ENCODE measurements around the gene GNAQ.

Gene GNAQ

GRCh38 chr9:77891128-77891800 is 140.3 kb downstream of the GNAQ start:
- TF ChIP-seq POLR2AphosphoS5 (IDR thresholded peaks at IDR 0.05; ENCODE audit: low read depth, low read length), result no peak
- no peak for TF ChIP-seq REST (IDR thresholded peaks at IDR 0.05; ENCODE audit: insufficient read depth in 1 of 2, low read depth in 2 of 2, low read length in 2 of 2)
- TF ChIP-seq TAF1 (IDR thresholded peaks at IDR 0.05; ENCODE audit: borderline replicate concordance, insufficient read depth, low read length), result no peak
- TF ChIP-seq SIN3A (IDR thresholded peaks at IDR 0.05; ENCODE audit: borderline replicate concordance, insufficient read depth, low read length), result no peak
- TF ChIP-seq FOXP2 (optimal IDR thresholded peaks at IDR 0.05; ENCODE audit: borderline replicate concordance, extremely low read depth, extremely low read length, insufficient read depth), result no peak

- TF ChIP-seq TAF1 (IDR thresholded peaks at IDR 0.05; ENCODE audit: borderline replicate concordance, insufficient read depth, low read length) (no peak), POLR2AphosphoS5 (IDR thresholded peaks at IDR 0.05; ENCODE audit: low read depth, low read length) (no peak), SIN3A (IDR thresholded peaks at IDR 0.05; ENCODE audit: borderline replicate concordance, insufficient read depth, low read length) (no peak), FOXP2 (optimal IDR thresholded peaks at IDR 0.05; ENCODE audit: borderline replicate concordance, extremely low read depth, extremely low read length, insufficient read depth) (no peak), REST (IDR thresholded peaks at IDR 0.05; ENCODE audit: insufficient read depth in 1 of 2, low read depth in 2 of 2, low read length in 2 of 2) (no peak)
Measured at GRCh38 chr9:77887662-77888061, 143.9 kb downstream of the GNAQ start.

GRCh38 chr9:77885104-77885672 is 146.4 kb downstream of the GNAQ start:
- no peak for TF ChIP-seq POLR2AphosphoS5 (IDR thresholded peaks at IDR 0.05; ENCODE audit: low read depth, low read length)
- TF ChIP-seq TAF1 (IDR thresholded peaks at IDR 0.05; ENCODE audit: borderline replicate concordance, insufficient read depth, low read length), result no peak
- TF ChIP-seq REST (IDR thresholded peaks at IDR 0.05; ENCODE audit: insufficient read depth in 1 of 2, low read depth in 2 of 2, low read length in 2 of 2), result peak in 1 of 2 experiments; percentile 32; a peak in 1 of 4 replicates
- no peak for TF ChIP-seq SIN3A (IDR thresholded peaks at IDR 0.05; ENCODE audit: borderline replicate concordance, insufficient read depth, low read length)

- TF ChIP-seq POLR2AphosphoS5 (IDR thresholded peaks at IDR 0.05; ENCODE audit: low read depth, low read length), result no peak
Measured at GRCh38 chr9:77883846-77884771, 147.5 kb downstream of the GNAQ start.

GRCh38 chr9:77883133-77883532 is 148.5 kb downstream of the GNAQ start:
- no peak for TF ChIP-seq REST (IDR thresholded peaks at IDR 0.05; ENCODE audit: insufficient read depth in 1 of 2, low read depth in 2 of 2, low read length in 2 of 2)

All from PFSK-1 (cell line).